NCI-H146 (cell line): ENCODE measurements around the gene RIPPLY1.
A peak's percentile ranks its signal among the peaks of the same experiment; 100 is the strongest.
"Not testable (repeated sequence)": the region's sequence is repeated elsewhere in the genome, so short reads cannot be mapped to it uniquely, and the experiment has no call there.

Experiments used
- DNase-seq: peaks from one replicate; lab custom pipeline; 2025; lab: John Stamatoyannopoulos, UW

RIPPLY1 gene

GRCh38 chrX:106912864-106913263 lies 9.7 kb upstream of the RIPPLY1 start:
- DNase-seq: no peak

GRCh38 chrX:106906361-106906760 lies 3.2 kb upstream of the RIPPLY1 start:
- no peak for DNase-seq

GRCh38 chrX:106905064-106905708 lies 2.0 kb upstream of the RIPPLY1 start:
- DNase-seq: no peak

DNA sequence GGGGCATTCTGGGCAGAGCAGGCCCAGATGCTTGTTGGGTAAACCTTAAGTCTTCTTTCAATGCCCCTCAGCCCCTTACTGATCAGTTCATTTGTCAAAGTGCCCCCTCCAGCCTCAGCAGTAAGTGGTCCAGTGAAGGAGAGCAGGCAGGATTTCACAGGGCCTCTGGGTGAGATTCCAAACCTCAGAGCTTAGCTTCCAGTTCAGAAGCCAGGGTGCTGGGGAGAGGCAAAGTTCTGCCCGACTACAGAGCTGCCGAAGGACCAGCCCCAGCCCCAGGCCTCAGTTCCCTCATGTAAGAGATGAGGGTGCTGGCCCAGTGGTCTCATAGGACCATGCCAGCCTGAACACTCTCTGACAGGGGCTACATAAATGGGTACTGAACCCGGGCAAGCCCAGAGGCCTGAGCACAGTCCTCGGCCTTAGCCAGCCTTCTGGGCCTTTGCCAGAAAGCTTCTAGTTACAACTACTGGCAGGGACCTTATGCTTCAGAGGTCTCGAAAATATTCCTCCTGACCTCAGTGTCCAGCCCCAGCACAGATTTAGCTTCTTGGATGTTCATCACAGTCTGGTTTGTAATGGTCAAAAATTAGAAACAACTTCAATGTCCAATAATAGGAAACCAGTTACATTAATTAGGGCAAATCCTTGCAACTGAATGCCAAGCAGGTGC lies 851 bp upstream of the RIPPLY1 start:
- DNase-seq: no peak

DNA sequence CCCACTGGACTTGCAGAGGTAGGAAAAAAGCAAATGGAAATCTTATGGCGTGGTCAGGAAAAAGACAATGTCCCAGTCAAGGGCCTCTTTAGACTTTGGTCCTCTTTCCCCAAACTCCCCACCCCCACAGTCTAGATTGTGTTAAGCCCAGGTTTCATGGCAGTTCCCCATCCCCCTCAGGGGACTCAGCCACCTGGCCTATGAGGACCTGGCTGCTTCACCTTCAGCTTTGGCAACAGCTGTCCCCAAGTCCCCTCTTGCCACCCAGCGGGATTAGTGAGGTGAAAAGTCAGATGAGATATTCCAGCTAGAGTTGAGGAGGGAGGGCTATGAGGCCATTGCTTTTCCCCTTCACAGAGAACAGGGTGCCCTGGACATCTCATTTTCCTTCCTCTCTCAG lies 457 bp downstream of the RIPPLY1 start:
- DNase-seq: no peak

GRCh38 chrX:106901781-106902219 lies 1.3 kb downstream of the RIPPLY1 start:
- no peak for DNase-seq

GRCh38 chrX:106901341-106901740 lies 1.8 kb downstream of the RIPPLY1 start:
- no peak for DNase-seq

GRCh38 chrX:106899841-106900240 lies 3.3 kb downstream of the RIPPLY1 start:
- no peak for DNase-seq

DNA sequence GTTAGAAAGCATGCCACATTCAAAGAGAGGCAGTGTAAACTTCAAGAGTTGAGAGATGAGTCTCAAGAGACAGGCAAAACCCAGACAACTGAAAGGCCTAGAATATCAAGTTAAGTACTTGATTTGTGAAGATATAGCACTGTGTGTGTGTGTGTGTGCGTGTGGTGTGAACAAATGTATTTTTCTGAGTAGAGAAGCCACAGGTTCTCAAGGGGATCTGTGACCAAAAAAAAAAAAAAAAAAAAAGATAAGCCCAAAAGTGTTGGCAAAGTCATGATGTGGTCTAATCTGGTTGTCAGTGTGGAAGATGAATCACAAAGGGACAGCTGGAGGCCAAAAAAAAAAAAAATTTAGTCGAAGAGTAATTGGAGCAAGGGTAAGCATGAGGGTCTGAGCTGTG lies 3.9 kb downstream of the RIPPLY1 start:
- DNase-seq: no peak

GRCh38 chrX:106898462-106898861 lies 4.7 kb downstream of the RIPPLY1 start:
- no peak for DNase-seq

DNA sequence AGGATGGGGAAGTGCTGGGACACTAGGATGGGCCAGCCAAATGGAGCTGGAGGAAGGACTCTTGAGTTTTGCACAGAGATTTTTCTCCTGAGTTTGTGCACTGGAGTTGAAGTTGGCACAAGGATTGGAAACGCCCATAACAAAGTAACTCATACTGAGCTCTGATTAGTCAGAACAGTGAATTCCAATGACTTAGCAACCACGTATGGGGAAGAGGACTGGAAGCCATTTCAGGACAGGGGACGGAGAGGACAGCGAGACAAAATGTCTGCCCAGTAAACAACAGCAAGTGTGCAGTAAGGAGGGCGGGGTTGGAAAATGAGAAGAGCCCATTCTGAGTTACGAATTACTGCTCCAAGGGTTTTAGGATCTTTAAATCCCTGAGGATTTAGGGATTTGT lies 5.9 kb downstream of the RIPPLY1 start:
- DNase-seq: no peak

DNA sequence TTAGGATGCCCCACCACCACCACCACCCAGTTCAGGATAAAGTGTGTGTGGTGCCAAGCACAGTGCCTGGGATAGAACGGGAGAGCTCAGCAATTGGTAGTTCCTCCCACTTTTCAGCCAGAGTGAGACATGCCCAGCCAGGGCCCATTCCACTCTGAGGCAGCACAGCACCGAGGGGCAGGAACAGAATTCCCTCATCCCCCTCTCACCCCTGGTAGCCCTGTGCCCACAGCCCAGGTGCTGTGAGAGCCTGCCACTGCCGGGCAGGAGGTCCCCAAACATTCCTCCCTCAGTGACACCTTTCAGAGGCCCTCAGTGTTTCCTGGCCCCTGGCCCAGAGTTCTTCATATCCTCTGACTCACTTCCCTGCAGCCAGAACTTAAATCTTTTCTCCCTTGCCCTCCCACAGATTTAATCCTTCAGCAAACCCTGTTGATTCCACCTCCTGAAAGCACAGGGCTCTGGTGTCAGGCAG lies 8.1 kb downstream of the RIPPLY1 start:
- DNase-seq: no peak

DNA sequence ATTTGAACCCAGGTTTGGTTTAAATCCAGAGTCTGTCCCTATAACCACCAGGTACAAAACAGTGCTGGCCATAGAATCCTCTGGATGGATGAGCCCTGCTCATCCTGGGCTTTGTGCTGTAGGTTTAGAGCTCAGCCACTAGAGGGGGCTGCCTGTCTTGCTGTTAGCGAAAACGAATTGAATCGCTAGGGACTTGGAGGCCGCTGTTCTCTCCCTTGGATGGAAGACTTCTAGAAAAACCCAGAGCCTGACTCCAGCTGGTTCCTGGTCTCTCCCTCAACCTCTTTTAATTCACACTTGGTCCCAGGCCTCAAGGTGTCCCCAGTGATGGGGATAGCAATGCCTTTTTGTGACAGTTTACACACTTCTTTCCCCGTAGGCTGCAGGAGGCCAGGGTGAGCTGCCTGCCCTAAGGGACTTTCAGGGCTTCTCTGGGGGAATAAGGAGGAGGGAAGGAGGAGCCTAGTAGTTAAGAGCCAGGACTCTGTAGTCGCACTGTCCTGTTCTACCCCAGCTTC lies 8.7 kb downstream of the RIPPLY1 start:
- peak; percentile 48 for DNase-seq

DNA sequence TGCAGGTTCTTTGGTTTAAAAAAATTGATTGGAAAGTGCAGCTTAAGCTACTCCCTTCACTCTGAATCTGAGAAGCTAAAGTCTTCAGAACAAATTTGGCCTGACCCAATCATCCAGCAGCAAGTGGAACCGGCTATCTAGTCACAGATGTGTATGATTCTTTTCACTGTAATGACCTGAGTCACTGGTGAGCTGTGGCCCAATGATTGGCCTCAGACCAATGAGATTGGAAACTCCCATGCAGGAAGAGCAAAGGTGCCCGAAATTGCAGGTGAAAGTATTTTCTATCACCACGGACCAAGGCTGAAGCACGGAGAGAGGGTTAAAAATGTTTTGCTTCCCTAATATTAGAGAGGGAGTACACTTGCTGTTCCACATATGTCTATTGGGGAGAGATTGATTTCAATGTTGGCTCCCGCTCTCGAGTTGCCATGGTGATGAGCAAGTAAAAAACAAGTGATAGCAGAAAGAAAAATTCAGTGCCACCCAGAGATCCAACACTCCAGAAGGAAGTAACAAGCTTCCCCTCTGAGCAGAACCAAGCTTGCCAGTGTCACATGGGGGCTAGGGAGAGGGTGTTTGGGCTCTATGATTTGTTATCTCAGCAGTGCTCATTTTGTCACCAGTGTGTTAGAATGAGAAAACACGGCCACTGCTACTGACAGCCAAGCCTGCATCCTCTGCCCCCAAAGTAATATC lies 11.2 kb downstream of the RIPPLY1 start:
- DNase-seq: no peak

- no peak for DNase-seq
Measured at GRCh38 chrX:106889468-106889867, 13.7 kb downstream of the RIPPLY1 start.

- DNase-seq: no peak
Measured at GRCh38 chrX:106875151-106875550, 28.0 kb downstream of the RIPPLY1 start.

- DNase-seq: peak; percentile 2
Measured at GRCh38 chrX:106874075-106874474, 29.1 kb downstream of the RIPPLY1 start.

DNA sequence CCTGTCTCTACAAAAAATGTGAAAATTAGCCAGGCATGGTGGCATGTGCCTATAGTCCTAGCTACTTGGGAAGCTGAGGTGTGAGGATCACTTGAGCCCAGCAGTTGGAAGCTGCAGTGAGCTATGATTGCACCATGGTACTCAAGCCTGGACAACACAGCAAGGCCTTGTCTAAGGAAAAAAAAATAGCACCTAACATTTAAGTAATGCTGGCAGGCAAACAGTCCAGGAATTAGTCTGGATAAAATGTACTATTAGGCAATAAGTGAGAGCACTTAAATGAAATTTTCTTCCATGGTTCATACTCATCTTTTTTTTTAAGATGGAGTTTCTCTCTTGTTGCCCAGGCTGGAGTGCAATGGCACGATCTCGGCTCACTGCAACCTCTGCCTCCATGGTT lies 30.3 kb downstream of the RIPPLY1 start:
- not testable (repeated sequence) for DNase-seq

DNA sequence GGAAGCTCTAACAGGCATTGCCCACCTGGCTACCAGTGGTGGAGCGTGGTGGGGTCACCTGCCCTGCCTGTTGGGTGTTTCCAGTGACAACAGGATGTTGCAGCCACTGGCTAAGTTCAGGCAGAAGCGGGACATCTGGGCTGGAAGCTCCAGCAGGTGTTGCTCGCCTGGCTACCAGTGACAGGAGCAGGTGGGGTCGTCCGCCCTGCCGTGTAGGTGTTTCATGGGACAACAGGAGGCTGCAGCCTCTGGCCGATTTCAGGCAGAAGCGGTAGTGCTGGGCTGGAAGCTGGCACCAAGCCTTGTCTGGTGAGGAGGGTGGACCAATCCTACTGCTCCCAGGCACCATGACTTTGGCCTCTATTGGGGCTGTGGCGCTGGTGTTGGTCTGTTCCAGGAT lies 39.4 kb downstream of the RIPPLY1 start:
- DNase-seq: no peak

- DNase-seq: peak; percentile 0
Measured at GRCh38 chrX:106862972-106863688, 40.0 kb downstream of the RIPPLY1 start.
